HepG2 (cell line): ENCODE measurements around the gene CTNNBL1. TPM values are rescaled to one million over a fixed set of nuclear protein-coding genes. Genes with fewer than 3 reads are reported as not detected.

Experiments
- ATF7-NPFF ChIP-seq: sonication (generic); formaldehyde crosslinking; IDR thresholded peaks from 2 replicates; pipeline ENCODE4 v1.8.1; 2023; ENCODE audit warnings: mild to moderate bottlenecking, low read depth, missing genetic modification reagents, moderate library complexity
- ATM ChIP-seq: fragments of 450-650 bp; IDR thresholded peaks from 2 replicates; pipeline ENCODE4 v1.7.1; 2017; ENCODE audit warnings: mild to moderate bottlenecking, borderline replicate concordance
- CBFB ChIP-seq: sonication (generic); formaldehyde crosslinking; IDR thresholded peaks from 2 replicates; pipeline ENCODE4 v1.4.0; 2020; ENCODE audit warnings: missing genetic modification reagents
- FOXK2 ChIP-seq: fragments of 450-650 bp; IDR thresholded peaks from 2 replicates; pipeline ENCODE4 v1.6.1; 2016
- KDM3A ChIP-seq: IDR thresholded peaks from 2 replicates; pipeline ENCODE4 v1.6.1; 2018; ENCODE audit warnings: low read depth, missing compliant biosample characterization
- MAZ ChIP-seq, 2 experiments: sonication (generic) in 1 of 2; formaldehyde crosslinking in 1 of 2; IDR thresholded peaks; 2 replicates each; pipeline versions ENCODE4 v1.5.0 to v1.6.1; 2012 to 2020; ENCODE audit warnings: low read depth in 2 of 2, mild to moderate bottlenecking in 2 of 2, borderline replicate concordance in 1 of 2, improper control_type of control experiment in 1 of 2, low read length in 1 of 2, missing genetic modification reagents in 1 of 2, moderate library complexity in 1 of 2
- RBAK ChIP-seq: sonication (generic); formaldehyde crosslinking; IDR thresholded peaks from 2 replicates; pipeline ENCODE4 v1.5.1; 2020; ENCODE audit warnings: mild to moderate bottlenecking, missing genetic modification reagents
- U2AF2 ChIP-seq: fragments of 200-400 bp; formaldehyde crosslinking; IDR thresholded peaks from 2 replicates; pipeline ENCODE4 v1.6.1; 2017; ENCODE audit warnings: low read depth, mild to moderate bottlenecking, low read length
- WIZ ChIP-seq: sonication (generic); formaldehyde crosslinking; IDR thresholded peaks from 2 replicates; pipeline ENCODE4 v1.5.1; 2020; ENCODE audit warnings: mild to moderate bottlenecking, missing genetic modification reagents
- ZFAT ChIP-seq: sonication (generic); formaldehyde crosslinking; conservative IDR thresholded peaks from 2 replicates; pipeline ENCODE4 v1.8.1; 2023; ENCODE audit warnings: missing genetic modification reagents, inconsistent platforms
- ZFP41 ChIP-seq: sonication (generic); formaldehyde crosslinking; IDR thresholded peaks from 2 replicates; pipeline ENCODE4 v1.4.0; 2020; ENCODE audit warnings: mild to moderate bottlenecking, missing genetic modification reagents, borderline replicate concordance
- ZFYVE20 ChIP-seq: sonication (generic); formaldehyde crosslinking; IDR thresholded peaks from 2 replicates; pipeline ENCODE4 v1.8.0; 2023; ENCODE audit warnings: low read depth, mild to moderate bottlenecking, moderate library complexity, missing genetic modification reagents, borderline replicate concordance
- ZNF17 ChIP-seq: sonication (generic); formaldehyde crosslinking; IDR thresholded peaks from 2 replicates; pipeline ENCODE4 v1.5.0; 2020; ENCODE audit warnings: mild to moderate bottlenecking, missing genetic modification reagents
- ZNF432 ChIP-seq: sonication (generic); formaldehyde crosslinking; IDR thresholded peaks from 2 replicates; pipeline ENCODE4 v1.5.0; 2020; ENCODE audit warnings: missing genetic modification reagents, mild to moderate bottlenecking, borderline replicate concordance
- ZNF484 ChIP-seq: sonication (generic); formaldehyde crosslinking; IDR thresholded peaks from 2 replicates; pipeline ENCODE4 v1.5.1; 2020; ENCODE audit warnings: mild to moderate bottlenecking, low read depth, missing genetic modification reagents, borderline replicate concordance
- ZNF558 ChIP-seq: sonication (generic); formaldehyde crosslinking; IDR thresholded peaks from 2 replicates; pipeline ENCODE4 v1.9.0; 2022; ENCODE audit warnings: mild to moderate bottlenecking, missing genetic modification reagents, borderline replicate concordance
- polyA plus RNA-seq, 8 experiments: library from polyadenylated mRNA; depleted of rRNA in 3 of 8; stranded (reverse) in 7 of 8; unstranded in 1 of 8; fragments of >200 nt; fragmentation: Illumina TruSeq in 4 of 8; extraction: Trizol in 4 of 8; gene quantifications; 2 replicates each; pipeline versions ENCODE4 v1.2.1 to v1.2.3, GENCODE V29; 2011 to 2016; ENCODE audit warnings: low read depth in 4 of 8, missing spikeins in 1 of 8, mixed read lengths in 1 of 8; ENCODE audit not compliant: insufficient read depth in 1 of 8
- total RNA-seq, 5 experiments: library from RNA; depleted of rRNA; stranded (reverse); fragments of >200 nt; fragmentation: Illumina TruSeq; extraction: Trizol; gene quantifications; 2 replicates each; pipeline ENCODE4 v1.2.3, GENCODE V29; 2016; ENCODE audit warnings: low read depth in 1 of 5
- TF ChIP-seq, protein P1 (sequence below), 2 experiments: fragments of 450-650 bp in 1 of 2; sonication (generic) in 1 of 2; formaldehyde crosslinking; IDR thresholded peaks; 2 replicates each; pipeline versions ENCODE4 v1.5.0 to v1.8.0; 2020 to 2022; ENCODE audit warnings: mild to moderate bottlenecking in 1 of 2, missing genetic modification reagents in 1 of 2
- TF ChIP-seq, protein P2 (sequence below): sonication (generic); formaldehyde crosslinking; IDR thresholded peaks from 2 replicates; pipeline ENCODE4 v1.4.0; 2020; ENCODE audit warnings: missing genetic modification reagents, mild to moderate bottlenecking, borderline replicate concordance
- TF ChIP-seq, protein P3 (sequence below), 2 experiments: sonication (generic) in 1 of 2; formaldehyde crosslinking in 1 of 2; IDR thresholded peaks; 2 replicates each; pipeline versions ENCODE4 v1.5.1 to v1.6.1; 2011 to 2020; ENCODE audit warnings: borderline replicate concordance in 1 of 2, low read depth in 1 of 2, low read length in 1 of 2, mild to moderate bottlenecking in 1 of 2, missing genetic modification reagents in 1 of 2, moderate library complexity in 1 of 2
- TF ChIP-seq, protein P4 (sequence below): sonication (generic); formaldehyde crosslinking; IDR thresholded peaks from 2 replicates; pipeline ENCODE4 v1.5.0; 2020; ENCODE audit warnings: missing genetic modification reagents
- TF ChIP-seq, protein P5 (sequence below): sonication (generic); formaldehyde crosslinking; conservative IDR thresholded peaks from 2 replicates; pipeline ENCODE4 v1.8.0; 2022; ENCODE audit warnings: mild to moderate bottlenecking, moderate library complexity, missing genetic modification reagents

CTNNBL1 gene
- total and polyA plus RNA-seq, 2 of the 13 experiments (the other 11 are each of a cell fraction or from before 2014, with no cell fraction given), result 49.3 to 94.6 TPM

DNA sequence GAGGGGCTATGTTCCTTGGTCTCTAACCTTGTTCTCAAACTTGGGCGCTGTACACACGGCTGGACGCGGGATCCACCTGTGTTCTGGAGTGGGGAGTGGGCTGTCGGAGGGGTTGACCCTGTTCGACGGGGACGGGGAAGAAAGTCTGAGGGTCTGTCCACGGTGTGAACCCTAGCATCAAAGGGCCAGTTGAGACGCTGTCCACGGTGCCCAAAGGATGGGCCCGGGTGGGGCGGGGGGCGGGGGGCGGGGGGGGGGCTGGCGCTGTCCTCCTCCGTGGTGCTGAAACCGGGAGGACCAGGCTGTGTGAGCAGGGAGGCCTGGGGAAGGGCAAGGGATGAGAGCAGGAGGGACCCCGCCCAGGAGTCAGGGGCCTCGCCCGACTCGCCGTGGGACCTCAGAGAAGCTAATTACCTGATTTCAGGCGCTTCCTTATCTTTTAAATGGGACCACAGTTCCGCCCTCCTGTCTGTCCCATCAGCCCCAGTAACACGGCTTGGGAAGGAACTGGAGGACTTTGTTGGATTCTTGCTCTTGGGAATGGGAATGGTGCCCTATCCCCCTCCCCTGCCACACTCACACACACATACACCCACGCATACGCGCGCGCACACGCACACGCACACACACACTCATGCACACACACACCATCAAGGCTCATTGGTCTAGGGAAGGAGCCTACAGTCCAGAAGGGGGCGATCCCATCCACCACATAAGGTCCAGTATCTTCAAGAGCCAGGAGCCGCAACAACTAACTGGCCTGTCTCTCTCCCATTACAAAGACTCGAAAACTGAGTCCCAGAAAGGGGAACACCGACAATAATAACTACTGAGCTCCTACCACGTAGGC lies 208.0 kb downstream of the CTNNBL1 start (continued):
- TF ChIP-seq, protein P1, sequence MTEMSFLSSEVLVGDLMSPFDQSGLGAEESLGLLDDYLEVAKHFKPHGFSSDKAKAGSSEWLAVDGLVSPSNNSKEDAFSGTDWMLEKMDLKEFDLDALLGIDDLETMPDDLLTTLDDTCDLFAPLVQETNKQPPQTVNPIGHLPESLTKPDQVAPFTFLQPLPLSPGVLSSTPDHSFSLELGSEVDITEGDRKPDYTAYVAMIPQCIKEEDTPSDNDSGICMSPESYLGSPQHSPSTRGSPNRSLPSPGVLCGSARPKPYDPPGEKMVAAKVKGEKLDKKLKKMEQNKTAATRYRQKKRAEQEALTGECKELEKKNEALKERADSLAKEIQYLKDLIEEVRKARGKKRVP (CRISPR knock-in tag; IDR thresholded peaks at IDR 0.05), result no peak
- no peak for TF ChIP-seq ZFAT (CRISPR knock-in tag)
- TF ChIP-seq ATF7-NPFF (CRISPR knock-in tag), result no peak
- no peak for TF ChIP-seq U2AF2
- no peak for TF ChIP-seq ZNF17 (CRISPR knock-in tag)
- TF ChIP-seq, protein P2, sequence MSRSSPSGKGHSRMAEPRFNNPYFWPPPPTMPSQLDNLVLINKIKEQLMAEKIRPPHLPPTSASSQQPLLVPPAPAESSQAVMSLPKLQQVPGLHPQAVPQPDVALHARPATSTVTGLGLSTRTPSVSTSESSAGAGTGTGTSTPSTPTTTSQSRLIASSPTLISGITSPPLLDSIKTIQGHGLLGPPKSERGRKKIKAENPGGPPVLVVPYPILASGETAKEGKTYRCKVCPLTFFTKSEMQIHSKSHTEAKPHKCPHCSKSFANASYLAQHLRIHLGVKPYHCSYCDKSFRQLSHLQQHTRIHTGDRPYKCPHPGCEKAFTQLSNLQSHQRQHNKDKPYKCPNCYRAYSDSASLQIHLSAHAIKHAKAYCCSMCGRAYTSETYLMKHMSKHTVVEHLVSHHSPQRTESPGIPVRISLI (CRISPR knock-in tag), result peak; percentile 53; the same call in 1 of the 2 replicates
- no peak; the same call in 1 of the 2 replicates for TF ChIP-seq MAZ (IDR thresholded peaks at IDR 0.05; ENCODE audit: borderline replicate concordance, low read depth, low read length)
- no peak for TF ChIP-seq MAZ (CRISPR knock-in tag; IDR thresholded peaks at IDR 0.05; ENCODE audit: low read depth)
- no peak for TF ChIP-seq ZFP41 (CRISPR knock-in tag)
- TF ChIP-seq ZNF558, result no peak
- no peak for TF ChIP-seq ZNF432
- TF ChIP-seq, protein P3, sequence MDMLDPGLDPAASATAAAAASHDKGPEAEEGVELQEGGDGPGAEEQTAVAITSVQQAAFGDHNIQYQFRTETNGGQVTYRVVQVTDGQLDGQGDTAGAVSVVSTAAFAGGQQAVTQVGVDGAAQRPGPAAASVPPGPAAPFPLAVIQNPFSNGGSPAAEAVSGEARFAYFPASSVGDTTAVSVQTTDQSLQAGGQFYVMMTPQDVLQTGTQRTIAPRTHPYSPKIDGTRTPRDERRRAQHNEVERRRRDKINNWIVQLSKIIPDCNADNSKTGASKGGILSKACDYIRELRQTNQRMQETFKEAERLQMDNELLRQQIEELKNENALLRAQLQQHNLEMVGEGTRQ (IDR thresholded peaks at IDR 0.05; ENCODE audit: low read depth, low read length), result no peak
- TF ChIP-seq, protein P3 (CRISPR knock-in tag; IDR thresholded peaks at IDR 0.05; ENCODE audit: borderline replicate concordance), result no peak
- TF ChIP-seq, protein P4, sequence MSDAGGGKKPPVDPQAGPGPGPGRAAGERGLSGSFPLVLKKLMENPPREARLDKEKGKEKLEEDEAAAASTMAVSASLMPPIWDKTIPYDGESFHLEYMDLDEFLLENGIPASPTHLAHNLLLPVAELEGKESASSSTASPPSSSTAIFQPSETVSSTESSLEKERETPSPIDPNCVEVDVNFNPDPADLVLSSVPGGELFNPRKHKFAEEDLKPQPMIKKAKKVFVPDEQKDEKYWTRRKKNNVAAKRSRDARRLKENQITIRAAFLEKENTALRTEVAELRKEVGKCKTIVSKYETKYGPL, result no peak
- TF ChIP-seq RBAK (CRISPR knock-in tag), result peak; percentile 35; the same call in 1 of the 2 replicates
- no peak for TF ChIP-seq ZFYVE20
- no peak for TF ChIP-seq ATM
- no peak for TF ChIP-seq ZNF484 (CRISPR knock-in tag)
- TF ChIP-seq KDM3A (CRISPR knock-in tag), result no peak
- TF ChIP-seq, protein P5, sequence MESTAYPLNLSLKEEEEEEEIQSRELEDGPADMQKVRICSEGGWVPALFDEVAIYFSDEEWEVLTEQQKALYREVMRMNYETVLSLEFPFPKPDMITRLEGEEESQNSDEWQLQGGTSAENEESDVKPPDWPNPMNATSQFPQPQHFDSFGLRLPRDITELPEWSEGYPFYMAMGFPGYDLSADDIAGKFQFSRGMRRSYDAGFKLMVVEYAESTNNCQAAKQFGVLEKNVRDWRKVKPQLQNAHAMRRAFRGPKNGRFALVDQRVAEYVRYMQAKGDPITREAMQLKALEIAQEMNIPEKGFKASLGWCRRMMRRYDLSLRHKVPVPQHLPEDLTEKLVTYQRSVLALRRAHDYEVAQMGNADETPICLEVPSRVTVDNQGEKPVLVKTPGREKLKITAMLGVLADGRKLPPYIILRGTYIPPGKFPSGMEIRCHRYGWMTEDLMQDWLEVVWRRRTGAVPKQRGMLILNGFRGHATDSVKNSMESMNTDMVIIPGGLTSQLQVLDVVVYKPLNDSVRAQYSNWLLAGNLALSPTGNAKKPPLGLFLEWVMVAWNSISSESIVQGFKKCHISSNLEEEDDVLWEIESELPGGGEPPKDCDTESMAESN, result no peak
- no peak; the same call in 1 of the 2 replicates for TF ChIP-seq WIZ
- no peak for TF ChIP-seq FOXK2
- TF ChIP-seq CBFB (CRISPR knock-in tag), result no peak
